Brain microvascular endothelial cell (primary cell): ENCODE measurements around the gene LHFPL6.
A peak's percentile ranks its signal among the peaks of the same experiment; 100 is the strongest.

ENCODE experiments used
- DNase-seq: peaks from one replicate; pipeline ENCODE4 v3.0.0-alpha.2; 2020
- H3K27ac ChIP-seq: fragments of 250-450 bp; sonication (Bioruptor Pico); 2 replicates; pipeline ENCODE4 v1.5.1; 2020; ENCODE audit warnings: mild to moderate bottlenecking, moderate library complexity
- H3K27me3 ChIP-seq: fragments of 250-450 bp; sonication (Bioruptor Pico); replicated peaks from 2 replicates; pipeline ENCODE4 v1.5.1; 2020; ENCODE audit warnings: mild to moderate bottlenecking
- H3K36me3 ChIP-seq: fragments of 250-450 bp; sonication (Bioruptor Pico); replicated peaks from 2 replicates; pipeline ENCODE4 v1.5.1; 2020; ENCODE audit warnings: mild to moderate bottlenecking
- H3K4me3 ChIP-seq: 2 replicates; pipeline ENCODE4 v1.5.1; 2011; ENCODE audit warnings: low read depth, mild to moderate bottlenecking, control low read depth, low read length, moderate library complexity
- CTCF ChIP-seq: IDR thresholded peaks from 2 replicates; pipeline ENCODE4 v1.5.1; 2011; ENCODE audit warnings: low read depth, mild to moderate bottlenecking, moderate library complexity, low read length, control low read depth, inconsistent platforms; ENCODE audit errors: missing control alignments
- in situ Hi-C: cut with HindIII; loops from 2 replicates; pipeline ENCODE4 v1.10.0; 2017; ENCODE audit warnings: low sequenced_read_pairs, low pct_ligation_motif_present

Gene LHFPL6

GRCh38 chr13:39600766-39601165 lies 2.2 kb downstream of the LHFPL6 start:
- Histone ChIP-seq H3K27me3 (no peaks in the 10 kb centered on the region), H3K27ac (no peak overlapping the region), H3K36me3 (no peaks in the 10 kb centered on the region), H3K4me3 (peak overlapping the region; percentile 24)
- in situ Hi-C loops, result no loop called here
- DNase-seq, result peak; percentile 24
- TF ChIP-seq CTCF, result peak; percentile 61

GRCh38 chr13:39599842-39600241 lies 3.2 kb downstream of the LHFPL6 start:
- Histone ChIP-seq H3K4me3 (no peak overlapping the region), H3K36me3 (no peaks in the 10 kb centered on the region), H3K27me3 (no peaks in the 10 kb centered on the region), H3K27ac (no peak overlapping the region)
- TF ChIP-seq CTCF, result no peak
- DNase-seq, result no peak
- in situ Hi-C loops, result no loop called here

- TF ChIP-seq CTCF, result no peak
- Histone ChIP-seq H3K27me3 (no peaks in the 10 kb centered on the region), H3K36me3 (no peaks in the 10 kb centered on the region), H3K27ac (no peak overlapping the region), H3K4me3 (no peak overlapping the region)
- DNase-seq, result no peak
- in situ Hi-C loops, result no loop called here
Measured at GRCh38 chr13:39599012-39599411, 4.0 kb downstream of the LHFPL6 start.

- TF ChIP-seq CTCF, result no peak
- Histone ChIP-seq H3K27ac (no peak overlapping the region), H3K36me3 (no peaks in the 10 kb centered on the region), H3K27me3 (no peaks in the 10 kb centered on the region), H3K4me3 (no peak overlapping the region)
- in situ Hi-C loops, result no loop called here
- peak; percentile 42 for DNase-seq
Measured at GRCh38 chr13:39597838-39598237, 5.2 kb downstream of the LHFPL6 start.

- TF ChIP-seq CTCF, result no peak
- Histone ChIP-seq H3K27me3 (no peaks in the 10 kb centered on the region), H3K36me3 (no peaks in the 10 kb centered on the region), H3K4me3 (no peak overlapping the region), H3K27ac (no peak overlapping the region)
- in situ Hi-C loops, result no loop called here
- no peak for DNase-seq
Measured at GRCh38 chr13:39596685-39597084, 6.3 kb downstream of the LHFPL6 start.

- Histone ChIP-seq H3K27ac (no peak overlapping the region), H3K36me3 (no peaks in the 10 kb centered on the region), H3K4me3 (no peak overlapping the region), H3K27me3 (no peaks in the 10 kb centered on the region)
- in situ Hi-C loops, result no loop called here
- no peak for TF ChIP-seq CTCF
- DNase-seq, result no peak
Measured at GRCh38 chr13:39596176-39596575, 6.8 kb downstream of the LHFPL6 start.
